GM18909 (cell line): ENCODE data around the gene CCNYL1.
"Not testable (repeated sequence)": the region's sequence is repeated elsewhere in the genome, so short reads cannot be mapped to it uniquely, and the experiment has no call there.

Source experiments
- ATAC-seq: cut with Tn5 transposase; IDR thresholded peaks from one replicate; pipeline ENCODE4 v1.9.1; 2021; ENCODE audit warnings: mild to moderate bottlenecking; ENCODE audit not compliant: unreplicated experiment, poor library complexity

The CCNYL1 gene

GRCh38 chr2:207710814-207711740, at the start of gene CCNYL1:
Gene CCNYL1, plus strand, starts transcription at chr2:207711640. Its CDS starts 257 bp downstream, at chr2:207711897.
- peak; percentile 98 for ATAC-seq

GRCh38 chr2:207662203-207662602, 49.2 kb upstream of the CCNYL1 start:
- peak; percentile 98 for ATAC-seq

GRCh38 chr2:207663870-207664545, 47.4 kb upstream of the CCNYL1 start:
- ATAC-seq: no peak

- no peak for ATAC-seq
Measured at GRCh38 chr2:207670887-207671286, 40.6 kb upstream of the CCNYL1 start.

- ATAC-seq: no peak
Measured at GRCh38 chr2:207673431-207673830, 38.0 kb upstream of the CCNYL1 start.

- no peak for ATAC-seq
Measured at GRCh38 chr2:207674266-207674774, 37.1 kb upstream of the CCNYL1 start.

DNA sequence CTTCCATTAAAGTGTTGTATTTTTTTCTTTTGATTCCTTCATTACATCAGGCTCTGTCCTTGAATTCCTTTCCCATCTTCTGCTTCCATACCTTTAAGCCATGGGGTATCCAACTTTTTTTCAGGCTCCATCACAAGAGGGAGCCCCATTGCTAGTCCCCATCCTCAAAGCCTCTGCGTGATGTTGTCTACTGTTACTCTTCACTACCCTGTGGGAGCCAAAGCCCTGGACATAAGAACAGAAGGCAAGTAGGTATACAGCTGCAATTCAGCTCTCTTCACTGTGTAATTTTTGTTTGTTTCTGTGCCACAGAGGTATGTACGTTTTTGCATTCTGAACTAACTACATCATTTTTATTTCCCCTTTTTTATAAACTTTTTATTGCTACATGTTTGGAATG, 36.6 kb upstream of the CCNYL1 start:
- ATAC-seq: no peak

- ATAC-seq: no peak
Measured at GRCh38 chr2:207676827-207677354, 34.5 kb upstream of the CCNYL1 start.

DNA sequence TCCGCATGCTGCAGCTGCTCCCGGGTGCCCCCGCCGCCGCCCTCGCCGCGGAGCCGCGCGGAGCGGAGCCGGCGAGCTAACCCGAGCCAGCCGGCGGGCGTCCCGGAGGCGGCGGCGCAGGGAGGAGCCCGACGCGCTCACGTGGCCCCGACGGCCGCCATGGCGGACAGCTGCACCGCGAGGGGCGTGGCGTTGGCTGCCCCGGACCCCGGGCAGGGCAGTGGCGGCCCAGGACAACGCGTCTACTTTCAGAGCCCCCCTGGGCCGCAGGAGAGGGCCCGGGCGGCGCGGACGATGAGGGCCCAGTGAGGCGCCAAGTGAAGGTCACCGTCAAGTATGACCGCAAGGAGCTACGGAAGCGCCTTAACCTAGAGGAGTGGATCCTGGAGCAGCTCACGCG, 30.0 kb upstream of the CCNYL1 start:
- ATAC-seq: no peak

GRCh38 chr2:207682557-207682956, 28.9 kb upstream of the CCNYL1 start:
- ATAC-seq: no peak

GRCh38 chr2:207683438-207683837, 28.0 kb upstream of the CCNYL1 start:
- ATAC-seq: no peak

DNA sequence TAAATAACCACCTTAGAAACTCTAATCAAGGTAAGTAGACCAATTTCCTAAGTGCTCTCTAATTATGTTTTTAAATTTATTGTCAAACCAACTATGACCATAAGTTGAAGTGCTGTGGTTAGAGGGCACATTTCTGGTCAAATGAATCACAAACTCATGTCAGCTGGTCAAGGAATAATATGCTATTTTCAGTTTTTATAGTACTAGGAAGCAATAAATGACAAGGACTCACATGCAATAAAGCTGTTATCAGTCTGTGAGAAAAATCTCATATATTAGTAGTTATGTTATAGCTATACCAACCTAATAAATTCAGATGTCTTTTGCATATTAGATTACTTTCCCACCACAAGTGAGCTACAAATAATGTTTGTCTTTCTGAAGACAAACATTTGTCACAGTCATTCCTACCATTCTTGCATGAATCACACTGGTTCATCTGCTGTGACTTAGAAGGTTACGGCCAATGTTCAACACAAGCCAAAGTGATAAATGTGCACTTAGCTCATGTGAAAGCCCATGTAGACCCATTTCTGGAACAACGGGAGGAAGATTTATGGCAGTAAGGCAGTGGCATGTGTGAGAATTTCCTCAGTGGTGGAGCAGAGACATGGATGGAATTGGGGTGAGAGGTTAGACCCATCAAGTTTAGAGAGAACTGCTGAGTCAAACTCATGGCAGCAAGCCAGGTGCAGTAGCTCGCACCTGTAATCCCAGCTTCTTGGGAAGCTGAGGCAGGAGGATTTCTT, 27.4 kb upstream of the CCNYL1 start:
- no peak for ATAC-seq

DNA sequence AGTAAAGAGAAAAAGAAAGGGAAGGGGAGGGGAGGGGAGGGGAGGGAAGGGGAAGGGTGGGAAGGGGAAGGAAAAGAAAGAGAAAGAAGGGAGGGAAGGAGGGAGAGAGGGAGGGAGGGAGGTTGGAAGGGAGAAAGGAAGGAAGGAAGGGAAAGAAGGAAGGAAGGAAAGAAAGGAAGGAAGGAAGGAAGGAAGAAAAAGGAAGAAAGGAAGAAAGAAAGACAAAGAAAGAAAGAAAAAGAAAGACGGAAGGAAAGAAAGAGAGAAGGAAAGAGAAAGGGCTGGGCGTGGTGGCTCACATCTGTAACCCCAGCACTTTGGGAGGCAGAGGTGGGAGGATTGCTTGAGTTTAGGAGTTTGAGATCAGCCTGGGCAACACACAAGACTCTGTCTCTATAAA, 24.6 kb upstream of the CCNYL1 start:
- no peak for ATAC-seq

- no peak for ATAC-seq
Measured at GRCh38 chr2:207688597-207688996, 22.8 kb upstream of the CCNYL1 start.

GRCh38 chr2:207690845-207691461, 20.5 kb upstream of the CCNYL1 start:
- ATAC-seq: not testable (repeated sequence)

DNA sequence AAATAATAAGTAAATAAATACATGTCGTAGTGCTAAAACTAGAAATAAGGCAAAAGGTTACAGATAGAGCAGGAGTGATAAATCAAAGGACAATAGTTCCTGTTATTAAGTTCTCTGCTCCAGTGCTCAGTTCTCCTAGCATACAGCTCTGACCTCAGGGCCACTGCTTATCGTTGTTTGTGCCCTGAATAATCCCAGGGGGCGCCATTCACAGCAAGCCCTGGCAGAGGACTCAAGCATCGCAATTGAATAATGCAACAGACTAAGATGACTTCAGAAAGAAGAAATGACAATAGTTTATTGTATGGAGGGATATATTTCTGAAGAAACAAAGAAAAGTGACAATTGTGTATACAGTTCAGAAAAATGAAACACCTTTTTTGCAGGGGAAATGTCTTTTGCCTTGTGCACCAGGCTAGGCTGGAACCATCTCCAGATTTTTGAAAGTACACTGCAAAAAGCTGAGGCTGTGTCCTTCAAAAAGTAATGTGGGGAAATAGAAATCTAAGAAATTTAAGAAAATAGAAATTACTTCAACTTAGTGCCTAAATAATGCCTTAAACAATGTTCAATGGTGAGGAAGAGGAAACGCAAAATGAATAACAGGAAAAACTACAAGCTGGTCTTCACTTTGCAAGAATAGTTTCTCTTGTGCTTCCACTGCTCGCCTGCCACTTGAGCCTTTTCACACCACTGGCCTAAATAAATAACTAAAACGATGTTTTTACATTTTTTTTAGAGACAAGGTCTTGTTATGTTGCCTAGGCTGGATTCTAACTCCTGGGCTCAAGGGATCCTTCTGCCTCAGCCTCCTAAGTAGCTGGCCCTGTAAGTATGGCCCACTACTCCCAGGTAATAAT, 19.0 kb upstream of the CCNYL1 start:
- ATAC-seq: no peak

DNA sequence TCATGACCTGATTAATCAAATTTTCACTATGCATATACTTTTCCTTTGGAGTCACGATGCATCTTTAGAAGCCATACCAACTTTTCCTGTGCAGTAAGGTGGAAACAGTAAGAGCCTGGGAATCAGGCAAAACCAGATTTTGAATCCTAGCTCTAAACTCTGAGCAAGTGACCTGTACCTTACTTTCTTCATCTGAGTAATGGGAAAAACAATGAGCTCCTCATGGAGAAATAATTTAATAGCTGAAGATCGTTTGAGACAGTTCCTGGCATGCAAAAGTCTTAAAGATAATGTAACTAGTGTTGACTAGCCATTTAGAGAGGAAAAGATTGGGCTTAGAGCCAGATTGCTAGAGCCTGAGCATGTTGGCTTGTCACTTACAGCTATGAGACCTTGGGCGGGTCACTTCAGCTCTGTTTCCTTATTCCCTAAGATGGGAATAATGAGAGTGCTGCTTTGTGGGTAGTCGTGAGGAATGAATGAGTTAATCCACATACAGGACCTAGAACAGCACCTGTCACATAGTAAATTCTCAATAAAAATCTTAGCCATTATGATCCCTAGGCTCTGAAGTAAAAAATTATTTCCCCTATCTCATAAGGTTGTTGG, 17.7 kb upstream of the CCNYL1 start:
- ATAC-seq: no peak

DNA sequence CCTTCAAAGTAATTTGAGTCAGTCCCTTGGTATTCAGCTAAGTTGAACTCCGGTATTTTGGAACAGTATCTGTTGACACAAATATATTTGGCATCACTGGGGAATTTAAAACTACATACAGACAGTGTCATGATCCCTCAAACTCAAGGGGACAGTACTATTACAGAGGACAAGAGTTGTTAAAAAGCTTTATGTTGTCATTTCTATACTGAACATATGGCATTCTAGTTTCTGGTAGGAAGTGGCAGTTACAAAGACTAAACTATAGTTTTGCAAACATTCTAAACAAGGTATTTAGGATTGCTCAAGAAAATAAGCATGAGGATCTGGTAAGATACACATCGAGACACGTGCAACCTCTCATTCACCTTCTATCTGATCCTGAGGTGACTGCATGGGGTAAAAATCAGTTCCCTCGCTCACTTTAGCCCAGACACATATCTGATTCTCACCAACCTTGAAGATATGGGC, 16.6 kb upstream of the CCNYL1 start:
- ATAC-seq: no peak
